Dedifferentiated amniotic fluid mesenchymal stem cell (primary cell): ENCODE measurements around the gene CDK19.
"Not testable (repeated sequence)": the region's sequence is repeated elsewhere in the genome, so short reads cannot be mapped to it uniquely, and the experiment has no call there.

Source experiments
- DNase-seq: peaks from one replicate; pipeline ENCODE4 v3.0.0-alpha.2; 2016; ENCODE audit errors: extremely low spot score

The CDK19 gene

GRCh38 chr6:110581679-110582078 is 233.6 kb downstream of the CDK19 start:
- DNase-seq = no peak

- DNase-seq = not testable (repeated sequence)
Measured at GRCh38 chr6:110577596-110578167, 237.6 kb downstream of the CDK19 start.

GRCh38 chr6:110575925-110576463 is 239.3 kb downstream of the CDK19 start:
- no peak for DNase-seq

GRCh38 chr6:110574817-110575216 is 240.5 kb downstream of the CDK19 start:
- no peak for DNase-seq

DNA sequence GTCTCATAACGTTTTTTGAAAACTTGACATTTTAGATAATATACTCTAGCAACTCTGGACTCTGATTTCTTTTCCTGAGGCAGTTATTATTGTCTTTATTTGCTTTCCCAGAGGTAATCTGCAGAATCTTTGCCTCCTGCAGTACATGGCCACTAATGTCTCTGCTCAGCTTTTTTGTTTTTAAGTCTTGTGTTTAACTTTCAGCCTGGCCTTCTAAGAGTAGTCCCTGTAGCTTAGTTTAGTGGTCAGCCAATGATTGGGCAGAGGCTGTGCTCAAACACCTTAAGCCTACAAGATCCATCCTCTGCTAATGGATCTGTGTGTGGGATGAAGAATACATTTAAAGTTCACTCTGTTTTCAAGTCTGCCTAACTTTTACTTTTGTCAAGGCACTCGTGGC is 241.7 kb downstream of the CDK19 start:
- DNase-seq = no peak

- DNase-seq = no peak
Measured at GRCh38 chr6:110573136-110573535, 242.1 kb downstream of the CDK19 start.

GRCh38 chr6:110567957-110568696 is 247.1 kb downstream of the CDK19 start:
- no peak for DNase-seq

GRCh38 chr6:110566346-110567125 is 248.7 kb downstream of the CDK19 start:
- DNase-seq = no peak

DNA sequence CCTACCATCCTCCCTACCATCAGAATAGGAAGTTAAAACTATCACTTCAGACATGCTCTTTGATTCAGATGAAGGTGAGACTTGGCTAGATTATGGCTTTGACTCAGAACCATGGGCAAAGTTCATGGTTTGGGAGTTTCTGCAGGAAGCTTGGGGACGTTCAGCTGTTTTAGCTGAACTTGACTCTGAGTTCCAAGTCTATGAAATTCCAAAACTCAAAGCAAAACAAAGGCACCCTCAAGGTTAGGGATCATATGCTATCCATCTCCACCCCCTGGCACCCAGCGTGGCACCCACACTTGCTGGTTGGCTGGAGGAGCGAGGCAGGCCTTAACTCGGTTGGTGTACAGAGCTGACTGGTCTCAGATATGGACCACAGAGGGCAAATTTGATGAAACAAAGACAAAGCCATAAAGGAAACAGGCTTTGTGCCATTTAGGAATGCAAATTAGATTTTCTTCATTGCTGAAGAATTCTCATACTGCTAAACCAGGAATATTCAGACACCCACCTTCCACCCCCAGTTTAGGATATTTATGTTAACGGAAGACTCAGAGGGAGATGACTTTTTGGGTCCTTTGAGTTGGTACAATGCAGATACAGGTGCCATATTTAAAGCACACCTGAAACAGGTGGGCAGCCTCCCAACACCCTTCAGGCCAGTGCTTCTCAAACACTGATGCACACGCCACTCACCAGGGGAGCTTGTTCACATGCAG is 250.4 kb downstream of the CDK19 start:
- no peak for DNase-seq

GRCh38 chr6:110563711-110564110 is 251.6 kb downstream of the CDK19 start:
- DNase-seq = no peak

GRCh38 chr6:110562316-110562915 is 252.9 kb downstream of the CDK19 start:
- DNase-seq = no peak

DNA sequence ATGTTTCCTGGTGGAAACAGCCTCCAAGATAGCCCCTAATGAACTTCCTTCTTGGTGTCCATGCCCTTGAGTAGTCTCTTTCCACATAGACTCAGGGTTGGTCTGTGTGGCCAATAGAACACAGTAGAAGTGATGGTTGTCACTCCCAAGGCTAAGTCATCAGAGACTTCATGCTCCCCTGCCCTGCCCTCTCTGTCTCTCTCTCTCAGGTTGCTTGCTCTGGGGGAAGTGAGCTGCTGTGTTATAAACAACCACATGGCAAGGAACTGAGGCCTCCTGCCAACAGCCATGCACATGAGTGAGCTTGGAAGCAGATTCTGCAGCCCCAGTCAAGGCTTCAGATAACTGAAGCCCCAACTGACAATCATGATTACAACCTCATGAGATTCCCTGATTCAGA is 253.6 kb downstream of the CDK19 start:
- no peak for DNase-seq

DNA sequence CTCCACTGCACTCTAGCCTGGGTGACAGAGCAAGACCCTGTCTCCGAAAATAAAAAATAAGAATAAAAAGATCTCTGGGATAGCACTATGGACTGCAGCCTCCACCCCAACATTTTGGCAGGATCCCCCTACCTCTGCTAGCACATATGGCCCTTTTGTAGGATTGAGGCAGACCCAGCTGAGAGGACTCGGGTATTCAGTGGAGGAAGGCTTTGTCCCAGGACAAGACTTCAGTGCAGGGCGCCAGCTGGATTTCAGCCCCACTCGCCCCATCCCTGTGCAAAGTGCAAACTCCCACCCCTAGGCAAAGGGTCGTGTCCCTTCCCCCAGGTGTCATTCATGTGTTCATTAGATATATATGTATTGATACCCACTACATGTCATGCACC is 254.3 kb downstream of the CDK19 start:
- no peak for DNase-seq

DNA sequence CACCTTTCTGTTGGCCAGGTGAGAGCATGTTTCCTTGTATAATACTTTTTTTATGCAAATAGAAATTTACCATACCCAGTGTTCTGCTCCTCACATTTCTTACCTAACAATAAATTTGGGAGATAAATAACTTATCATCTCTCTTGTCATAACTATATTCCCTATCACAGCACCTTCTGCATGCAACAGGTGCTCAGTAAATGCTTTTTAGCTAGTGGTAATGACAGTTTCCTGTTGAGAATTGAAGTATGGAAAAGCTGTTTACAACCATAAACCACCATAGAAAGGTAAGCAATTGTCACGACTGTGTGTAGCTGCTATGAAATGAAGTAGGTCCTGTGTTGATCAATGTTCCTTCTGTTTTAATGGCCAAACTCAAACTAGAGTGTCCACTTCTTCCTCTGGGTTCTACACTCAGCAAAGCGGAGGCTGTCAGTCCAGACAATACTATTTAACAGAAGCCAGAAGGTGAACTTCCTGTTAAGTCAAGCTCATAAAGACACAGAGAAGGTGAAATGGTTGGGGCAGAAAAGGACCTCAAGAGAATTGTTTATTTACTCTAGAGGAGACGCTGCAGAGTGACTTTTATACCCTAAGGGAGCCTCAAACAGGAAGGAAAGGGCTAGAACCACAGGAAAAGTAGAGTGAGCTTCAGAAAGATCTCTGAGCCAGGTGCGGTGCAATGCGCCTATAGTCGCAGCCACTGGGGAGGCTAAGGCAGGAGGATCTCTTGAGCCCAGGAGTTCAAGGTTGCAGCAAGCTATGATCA is 254.8 kb downstream of the CDK19 start:
- no peak for DNase-seq
